ENCODE results near the gene KCNT1. TPM values are rescaled to one million over a fixed set of nuclear protein-coding genes. Genes with fewer than 3 reads are reported as not detected.

KCNT1 gene
- polyA plus RNA-seq, 1 donor (not counting 4 experiments of a cell fraction or from before 2014, with no cell fraction given) = not detected

DNA sequence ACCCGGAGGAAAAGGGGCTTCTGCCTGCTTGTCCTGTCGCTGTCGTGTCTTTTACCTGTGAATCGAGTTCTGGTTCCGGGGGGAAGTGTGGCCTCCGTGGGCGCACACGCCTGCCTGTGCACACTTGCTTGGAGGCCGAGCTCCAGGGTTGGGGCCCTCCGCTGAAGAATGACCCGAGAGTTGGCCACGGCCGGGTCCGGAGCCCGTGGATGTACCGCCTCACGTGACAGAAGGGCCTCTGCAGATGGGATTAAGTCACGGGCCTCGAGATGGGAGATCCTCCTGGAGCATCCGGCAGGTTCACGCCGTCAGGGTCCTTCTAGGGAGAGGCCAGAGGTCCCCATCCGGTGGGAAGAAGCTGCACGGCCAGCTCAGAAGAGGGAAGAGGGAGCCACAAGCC is 81.0 kb downstream of the KCNT1 start:
- H3K79me2 ChIP-seq (ENCODE audit: control insufficient read depth, insufficient read depth, low read length) = no peaks in the 10 kb centered on the region
- no peak for FAIRE-seq
- no peak overlapping the region for H3K27ac ChIP-seq (ENCODE audit: control insufficient read depth, insufficient read depth, low read length)
- H3K9me1 ChIP-seq (ENCODE audit: control insufficient read depth, extremely low read depth, insufficient read depth, low read length) = no peaks in the 10 kb centered on the region
- no peak for DNase-seq (ENCODE audit: low read depth, low spot score)
- no peak overlapping the region for H3K4me2 ChIP-seq (ENCODE audit: control insufficient read depth, extremely low read depth, insufficient read depth, low read depth, low read length)
- no peaks in the 10 kb centered on the region for H3K27me3 ChIP-seq (ENCODE audit: control insufficient read depth, extremely low read depth, insufficient read depth, low read length)
- H4K20me1 ChIP-seq (ENCODE audit: control insufficient read depth, extremely low read depth, insufficient read depth, low read length) = no peaks in the 10 kb centered on the region
- no peaks in the 10 kb centered on the region for H3K36me3 ChIP-seq (ENCODE audit: control insufficient read depth in 2 of 2, extremely low read depth in 1 of 2, insufficient read depth in 2 of 2, low read length in 2 of 2)
- TF ChIP-seq, protein P1, sequence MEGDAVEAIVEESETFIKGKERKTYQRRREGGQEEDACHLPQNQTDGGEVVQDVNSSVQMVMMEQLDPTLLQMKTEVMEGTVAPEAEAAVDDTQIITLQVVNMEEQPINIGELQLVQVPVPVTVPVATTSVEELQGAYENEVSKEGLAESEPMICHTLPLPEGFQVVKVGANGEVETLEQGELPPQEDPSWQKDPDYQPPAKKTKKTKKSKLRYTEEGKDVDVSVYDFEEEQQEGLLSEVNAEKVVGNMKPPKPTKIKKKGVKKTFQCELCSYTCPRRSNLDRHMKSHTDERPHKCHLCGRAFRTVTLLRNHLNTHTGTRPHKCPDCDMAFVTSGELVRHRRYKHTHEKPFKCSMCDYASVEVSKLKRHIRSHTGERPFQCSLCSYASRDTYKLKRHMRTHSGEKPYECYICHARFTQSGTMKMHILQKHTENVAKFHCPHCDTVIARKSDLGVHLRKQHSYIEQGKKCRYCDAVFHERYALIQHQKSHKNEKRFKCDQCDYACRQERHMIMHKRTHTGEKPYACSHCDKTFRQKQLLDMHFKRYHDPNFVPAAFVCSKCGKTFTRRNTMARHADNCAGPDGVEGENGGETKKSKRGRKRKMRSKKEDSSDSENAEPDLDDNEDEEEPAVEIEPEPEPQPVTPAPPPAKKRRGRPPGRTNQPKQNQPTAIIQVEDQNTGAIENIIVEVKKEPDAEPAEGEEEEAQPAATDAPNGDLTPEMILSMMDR (optimal IDR thresholded peaks at IDR 0.05 in 1 of 3, IDR thresholded peaks at IDR 0.05 in 1 of 3, conservative IDR thresholded peaks at IDR 0.05 in 1 of 3; ENCODE audit: extremely low read depth in 1 of 3, insufficient read depth in 2 of 3, low read length in 3 of 3) = no peak
- no peak for TF ChIP-seq EZH2 (IDR thresholded peaks at IDR 0.05; ENCODE audit: low read length)
- H3K9me3 ChIP-seq (ENCODE audit: control insufficient read depth, low read depth, low read length) = no peaks in the 10 kb centered on the region
- no peak overlapping the region for H3K9ac ChIP-seq (ENCODE audit: control insufficient read depth, extremely low read depth, insufficient read depth, low read length)
- H3K4me3 ChIP-seq (ENCODE audit: control insufficient read depth in 2 of 3, extremely low read depth in 1 of 3, insufficient read depth in 2 of 3, low read depth in 1 of 3, low read length in 3 of 3) = no peak overlapping the region
- H2AFZ ChIP-seq (ENCODE audit: control insufficient read depth, low read length) = no peak overlapping the region
- H3K4me1 ChIP-seq (ENCODE audit: control insufficient read depth, extremely low read depth, insufficient read depth, low read length) = no peaks in the 10 kb centered on the region
- dilution Hi-C loops (cut with MboI; ENCODE audit: extremely low pct_ligation_motif_present, low sequenced_read_pairs) = no loop called here

DNA sequence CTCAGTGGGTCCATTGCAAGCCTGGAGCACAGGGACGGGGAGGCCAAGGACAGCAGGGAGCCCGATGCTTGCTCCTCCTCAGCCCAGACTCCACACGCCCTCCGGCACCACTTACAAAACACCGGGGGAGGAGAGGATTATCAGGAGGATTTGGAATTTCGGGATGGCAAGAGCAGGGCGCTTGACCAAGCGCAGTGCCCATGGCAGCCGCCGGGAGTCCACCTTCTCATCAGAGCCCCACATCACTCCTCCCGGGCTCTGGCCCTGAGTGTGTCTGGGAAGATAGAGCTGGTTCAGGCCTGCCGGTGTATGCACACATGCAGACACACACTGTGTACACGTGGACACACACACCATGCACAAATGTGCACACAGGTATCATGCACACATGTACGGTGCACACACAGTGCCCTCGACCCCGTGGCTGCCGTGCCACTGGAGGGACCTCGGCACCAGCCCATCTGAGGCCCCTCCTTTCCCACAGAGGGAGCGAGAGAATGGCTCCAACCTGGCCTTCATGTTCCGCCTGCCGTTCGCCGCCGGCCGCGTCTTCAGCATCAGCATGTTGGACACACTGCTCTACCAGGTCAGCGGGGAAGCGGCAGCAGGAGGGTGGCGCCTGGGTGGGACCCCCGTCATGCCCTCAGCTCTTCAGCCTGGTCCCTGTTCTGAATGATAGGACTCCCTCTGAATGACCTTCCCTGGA is 81.7 kb downstream of the KCNT1 start:
- FAIRE-seq (no peak), DNase-seq (ENCODE audit: low read depth, low spot score) (no peak)
- TF ChIP-seq, protein P1 (optimal IDR thresholded peaks at IDR 0.05 in 1 of 3, IDR thresholded peaks at IDR 0.05 in 1 of 3, conservative IDR thresholded peaks at IDR 0.05 in 1 of 3; ENCODE audit: extremely low read depth in 1 of 3, insufficient read depth in 2 of 3, low read length in 3 of 3) = no peak
- Histone ChIP-seq H3K4me1 (ENCODE audit: control insufficient read depth, extremely low read depth, insufficient read depth, low read length) (no peaks in the 10 kb centered on the region), H3K79me2 (ENCODE audit: control insufficient read depth, insufficient read depth, low read length) (no peaks in the 10 kb centered on the region), H2AFZ (ENCODE audit: control insufficient read depth, low read length) (no peak overlapping the region), H3K27ac (ENCODE audit: control insufficient read depth, insufficient read depth, low read length) (no peak overlapping the region), H3K4me3 (ENCODE audit: control insufficient read depth in 2 of 3, extremely low read depth in 1 of 3, insufficient read depth in 2 of 3, low read depth in 1 of 3, low read length in 3 of 3) (no peak overlapping the region), H3K9ac (ENCODE audit: control insufficient read depth, extremely low read depth, insufficient read depth, low read length) (no peak overlapping the region), H3K27me3 (ENCODE audit: control insufficient read depth, extremely low read depth, insufficient read depth, low read length) (no peaks in the 10 kb centered on the region), H3K4me2 (ENCODE audit: control insufficient read depth, extremely low read depth, insufficient read depth, low read depth, low read length) (no peak overlapping the region), H3K36me3 (ENCODE audit: control insufficient read depth in 2 of 2, extremely low read depth in 1 of 2, insufficient read depth in 2 of 2, low read length in 2 of 2) (no peaks in the 10 kb centered on the region), H4K20me1 (ENCODE audit: control insufficient read depth, extremely low read depth, insufficient read depth, low read length) (no peaks in the 10 kb centered on the region), H3K9me3 (ENCODE audit: control insufficient read depth, low read depth, low read length) (no peaks in the 10 kb centered on the region), H3K9me1 (ENCODE audit: control insufficient read depth, extremely low read depth, insufficient read depth, low read length) (no peaks in the 10 kb centered on the region)
- dilution Hi-C loops (cut with MboI; ENCODE audit: extremely low pct_ligation_motif_present, low sequenced_read_pairs) = no loop called here

Measured in keratinocyte (primary cell).